Endothelial cell of umbilical vein (primary cell): Measurements from ENCODE around the gene CMPK2. TPM values are rescaled to one million over a fixed set of nuclear protein-coding genes. Genes with fewer than 3 reads are reported as not detected.

Experiments used
- BruUV-seq: library from RNA; stranded (reverse); fragments of 400-500 nt; replicated peaks from 2 replicates; lab custom pipeline; 2021; lab: Mats Ljungman, UMichigan
- CTCF ChIA-PET: fragments of 300-600, 350-600 bp; sonication (Branson Sonifier 250); formaldehyde crosslinking; loops from one replicate; lab custom pipeline; 2021; ENCODE audit warnings: antibody characterized with exemption, inconsistent platforms; lab: Charles Lee
- POLR2A ChIA-PET: fragments of 300-600, 350-600 bp; sonication (Branson Sonifier 250); formaldehyde crosslinking; loops from one replicate; lab custom pipeline; 2021; ENCODE audit warnings: antibody characterized with exemption, inconsistent platforms; lab: Charles Lee
- DNase-seq: peaks from one replicate; pipeline ENCODE4 v3.0.0-alpha.2; 2011; ENCODE audit warnings: low read depth, low spot score
- FAIRE-seq: peaks from 2 replicates; lab custom pipeline; 2011; peaks lifted over from hg19 to GRCh38; lab: Jason Lieb, UNC
- H2AFZ ChIP-seq: 2 replicates; pipeline ENCODE4 v1.6.0; 2012; ENCODE audit warnings: low read depth, low read length, control low read depth, inconsistent platforms
- H3K27ac ChIP-seq: 2 replicates; pipeline ENCODE4 v1.5.1; 2011; ENCODE audit warnings: low read depth, mild to moderate bottlenecking, control low read depth, low read length, moderate library complexity; ENCODE audit not compliant: insufficient read depth
- H3K27me3 ChIP-seq, 2 experiments: 2 replicates each; pipeline versions ENCODE4 v1.6.0 to v1.6.1; 2011; ENCODE audit warnings: low read length in 2 of 2, mixed read lengths in 1 of 2; ENCODE audit not compliant: control insufficient read depth in 2 of 2, insufficient read depth in 2 of 2
- H3K36me3 ChIP-seq, 2 experiments: 2 replicates in 1 of 2; 3 replicates in 1 of 2; pipeline ENCODE4 v1.5.1; 2011; ENCODE audit warnings: low read length in 2 of 2, mild to moderate bottlenecking in 1 of 2, moderate library complexity in 1 of 2; ENCODE audit not compliant: control insufficient read depth in 2 of 2, insufficient read depth in 2 of 2; ENCODE audit errors: extremely low read depth in 1 of 2
- H3K4me1 ChIP-seq: 3 replicates; pipeline ENCODE4 v1.5.1; 2011; ENCODE audit warnings: mild to moderate bottlenecking, low read length; ENCODE audit not compliant: control insufficient read depth, insufficient read depth; ENCODE audit errors: extremely low read depth
- H3K4me2 ChIP-seq: 2 replicates; pipeline ENCODE4 v1.6.1; 2011; ENCODE audit warnings: low read length, control low read depth, mixed read lengths; ENCODE audit not compliant: insufficient read depth
- H3K4me3 ChIP-seq, 3 experiments: fragments of 200-600 bp in 1 of 3; sonication (generic), shearing (Covaris generic) in 1 of 3; replicated peaks in 1 of 3; 2 replicates each; pipeline ENCODE4 v1.5.1; 2011 to 2016; ENCODE audit warnings: control low read depth in 3 of 3, low read length in 3 of 3, mild to moderate bottlenecking in 2 of 3, inconsistent platforms in 1 of 3, low read depth in 1 of 3, moderate library complexity in 1 of 3; ENCODE audit not compliant: insufficient read depth in 1 of 3
- H3K79me2 ChIP-seq: 2 replicates; pipeline ENCODE4 v1.6.0; 2012; ENCODE audit warnings: low read length, inconsistent platforms; ENCODE audit not compliant: control insufficient read depth, insufficient read depth
- H3K9ac ChIP-seq: replicated peaks from 2 replicates; pipeline ENCODE3; 2011; ENCODE audit warnings: low read length, control low read depth; ENCODE audit not compliant: insufficient read depth; ENCODE audit errors: extremely low read depth
- H3K9me1 ChIP-seq: replicated peaks from 3 replicates; pipeline ENCODE4 v1.6.0; 2011; ENCODE audit warnings: mild to moderate bottlenecking, low read length; ENCODE audit not compliant: control insufficient read depth, insufficient read depth; ENCODE audit errors: extremely low read depth
- H3K9me3 ChIP-seq: replicated peaks from 2 replicates; pipeline ENCODE4 v1.5.1; 2012; ENCODE audit warnings: low read length, inconsistent platforms; ENCODE audit not compliant: control insufficient read depth, insufficient read depth
- H4K20me1 ChIP-seq: replicated peaks from 2 replicates; pipeline ENCODE3; 2011; ENCODE audit warnings: mild to moderate bottlenecking, low read length; ENCODE audit not compliant: control insufficient read depth, insufficient read depth; ENCODE audit errors: extremely low read depth
- EZH2 ChIP-seq: IDR thresholded peaks from 2 replicates; pipeline ENCODE4 v1.6.1; 2012; ENCODE audit warnings: borderline replicate concordance, low read depth, mild to moderate bottlenecking, moderate library complexity, low read length, inconsistent platforms; ENCODE audit not compliant: severe bottlenecking
- FOS ChIP-seq: IDR thresholded peaks from 2 replicates; pipeline ENCODE4 v1.6.1; 2011; ENCODE audit warnings: mild to moderate bottlenecking, low read length, moderate library complexity, borderline replicate concordance; ENCODE audit not compliant: insufficient read depth
- GATA2 ChIP-seq: IDR thresholded peaks from 2 replicates; pipeline ENCODE4 v1.7.0; 2011; ENCODE audit warnings: low read depth, mild to moderate bottlenecking, moderate library complexity, mixed read lengths, low read length; ENCODE audit not compliant: insufficient read length, insufficient read depth
- JUN ChIP-seq: IDR thresholded peaks from 2 replicates; pipeline ENCODE4 v1.6.1; 2011; ENCODE audit warnings: borderline replicate concordance, low read depth; ENCODE audit not compliant: insufficient read length, insufficient read depth
- MYC ChIP-seq: IDR thresholded peaks from one replicate; pipeline ENCODE4 v1.6.1; 2011; ENCODE audit warnings: mild to moderate bottlenecking, low read depth, low read length
- POLR2A ChIP-seq: IDR thresholded peaks from 2 replicates; pipeline ENCODE4 v1.6.1; 2012; ENCODE audit warnings: low read depth, mild to moderate bottlenecking, control low read depth, low read length
- POLR2AphosphoS5 ChIP-seq: IDR thresholded peaks from 2 replicates; pipeline ENCODE4 v1.6.1; 2012; ENCODE audit warnings: low read depth, mild to moderate bottlenecking, control low read depth, low read length, moderate library complexity; ENCODE audit not compliant: insufficient read depth
- dilution Hi-C: fragments of 300-500 bp; cut with MboI; formaldehyde crosslinking; loops from one replicate; pipeline ENCODE4 v1.15.0; 2019; ENCODE audit warnings: low sequenced_read_pairs; ENCODE audit not compliant: extremely low pct_ligation_motif_present
- intact Hi-C: fragments of 100-400 bp; cut with micrococcal nuclease; formaldehyde crosslinking; loops from one replicate; pipeline ENCODE4 v1.10.0; 2022
- polyA plus RNA-seq, 4 experiments: library from polyadenylated mRNA; depleted of rRNA in 3 of 4; stranded (reverse) in 3 of 4; unstranded in 1 of 4; fragments of >200 nt; gene quantifications; 2 replicates each; pipeline versions ENCODE4 v1.2.1 to v1.2.3, GENCODE V29; 2011 to 2012; ENCODE audit warnings: missing spikeins in 1 of 4
- total RNA-seq: library from RNA; stranded (reverse); gene quantifications from 2 replicates; pipeline ENCODE4 v1.2.3, GENCODE V29; 2021
- TF ChIP-seq, protein P1 (sequence below): IDR thresholded peaks from 2 replicates; pipeline ENCODE4 v1.6.1; 2011; ENCODE audit not compliant: insufficient read depth, insufficient read length
- TF ChIP-seq, protein P2 (sequence below), 2 donors: IDR thresholded peaks; 1 replicate in 1 of 2; 2 replicates in 1 of 2; pipeline ENCODE4 v1.5.1; 2011; ENCODE audit warnings: low read length in 2 of 2, mild to moderate bottlenecking in 2 of 2, moderate library complexity in 2 of 2, control low read depth in 1 of 2, inconsistent platforms in 1 of 2, low read depth in 1 of 2; ENCODE audit not compliant: insufficient read depth in 1 of 2; ENCODE audit errors: extremely low read depth in 1 of 2

The CMPK2 gene
- total and polyA plus RNA-seq, 2 donors (not counting 3 experiments of a cell fraction or from before 2014, with no cell fraction given): 0.15 to 0.69 TPM

DNA sequence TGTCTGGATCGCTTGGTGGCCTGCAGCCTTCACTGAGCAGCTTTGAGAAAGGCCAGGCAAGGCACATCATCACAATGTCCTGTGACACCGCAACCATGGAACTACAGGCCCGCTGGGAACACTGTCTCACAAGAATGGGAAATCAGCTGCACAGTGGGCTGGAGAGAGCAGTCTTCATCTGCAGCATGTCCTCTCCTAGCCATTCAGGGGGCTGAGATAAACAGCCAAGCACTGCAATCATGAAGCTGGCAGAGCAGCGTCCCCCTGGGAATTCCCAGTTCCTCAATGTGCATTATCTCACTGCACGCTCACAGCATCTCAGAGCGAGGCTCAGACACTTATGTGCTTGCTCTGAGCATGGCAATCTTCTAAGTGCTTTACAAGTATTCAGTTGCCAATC, 1.9 kb downstream of the CMPK2 start:
- no peaks in the 10 kb centered on the region for H3K9me3 ChIP-seq
- CTCF ChIA-PET: no interaction called here
- POLR2A ChIA-PET: no interaction called here
- dilution Hi-C loops: no loop called here
- no peak overlapping the region for H2AFZ ChIP-seq
- no peak for TF ChIP-seq FOS
- no peak for TF ChIP-seq EZH2
- no peak for TF ChIP-seq POLR2AphosphoS5
- TF ChIP-seq POLR2A: no peak
- TF ChIP-seq GATA2: no peak
- no peak for TF ChIP-seq MYC
- TF ChIP-seq, protein P1, sequence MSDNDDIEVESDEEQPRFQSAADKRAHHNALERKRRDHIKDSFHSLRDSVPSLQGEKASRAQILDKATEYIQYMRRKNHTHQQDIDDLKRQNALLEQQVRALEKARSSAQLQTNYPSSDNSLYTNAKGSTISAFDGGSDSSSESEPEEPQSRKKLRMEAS: no peak
- TF ChIP-seq JUN: no peak
- TF ChIP-seq, protein P2, sequence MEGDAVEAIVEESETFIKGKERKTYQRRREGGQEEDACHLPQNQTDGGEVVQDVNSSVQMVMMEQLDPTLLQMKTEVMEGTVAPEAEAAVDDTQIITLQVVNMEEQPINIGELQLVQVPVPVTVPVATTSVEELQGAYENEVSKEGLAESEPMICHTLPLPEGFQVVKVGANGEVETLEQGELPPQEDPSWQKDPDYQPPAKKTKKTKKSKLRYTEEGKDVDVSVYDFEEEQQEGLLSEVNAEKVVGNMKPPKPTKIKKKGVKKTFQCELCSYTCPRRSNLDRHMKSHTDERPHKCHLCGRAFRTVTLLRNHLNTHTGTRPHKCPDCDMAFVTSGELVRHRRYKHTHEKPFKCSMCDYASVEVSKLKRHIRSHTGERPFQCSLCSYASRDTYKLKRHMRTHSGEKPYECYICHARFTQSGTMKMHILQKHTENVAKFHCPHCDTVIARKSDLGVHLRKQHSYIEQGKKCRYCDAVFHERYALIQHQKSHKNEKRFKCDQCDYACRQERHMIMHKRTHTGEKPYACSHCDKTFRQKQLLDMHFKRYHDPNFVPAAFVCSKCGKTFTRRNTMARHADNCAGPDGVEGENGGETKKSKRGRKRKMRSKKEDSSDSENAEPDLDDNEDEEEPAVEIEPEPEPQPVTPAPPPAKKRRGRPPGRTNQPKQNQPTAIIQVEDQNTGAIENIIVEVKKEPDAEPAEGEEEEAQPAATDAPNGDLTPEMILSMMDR (IDR thresholded peaks at IDR 0.05; ENCODE audit: extremely low read depth in 1 of 2, insufficient read depth in 1 of 2, low read depth in 1 of 2, low read length in 2 of 2): no peak
- H3K4me2 ChIP-seq: no peak overlapping the region
- H4K20me1 ChIP-seq: no peaks in the 10 kb centered on the region
- H3K27ac ChIP-seq: no peak overlapping the region
- H3K4me1 ChIP-seq: peaks cover 4% of the 10 kb centered on the region
- intact Hi-C loops: no loop called here
- no peak for FAIRE-seq
- peaks cover 3 to 4% of the 10 kb centered on the region in 2 experiments for H3K27me3 ChIP-seq
- H3K9ac ChIP-seq: no peak overlapping the region
- no TSS peak for BruUV-seq
- no peaks in the 10 kb centered on the region for H3K9me1 ChIP-seq
- DNase-seq: no peak
- H3K4me3 ChIP-seq: no peak overlapping the region
- H3K36me3 ChIP-seq: no peaks in the 10 kb centered on the region
- no peaks in the 10 kb centered on the region for H3K79me2 ChIP-seq
